HG02973 (cell line): ENCODE data around the gene RRAS.
A peak's percentile ranks its signal among the peaks of the same experiment; 100 is the strongest.

Source experiments
- ATAC-seq: cut with Tn5 transposase; IDR thresholded peaks from one replicate; pipeline ENCODE4 v1.9.1; 2021; ENCODE audit warnings: moderate library complexity; ENCODE audit not compliant: unreplicated experiment

Gene RRAS

GRCh38 chr19:49640113-49640898 lies at the start of gene RRAS:
Gene RRAS (minus strand): TSS chr19:49640143. CDS start chr19:49640098, 45 bp downstream.
- peak; percentile 47 for ATAC-seq

DNA sequence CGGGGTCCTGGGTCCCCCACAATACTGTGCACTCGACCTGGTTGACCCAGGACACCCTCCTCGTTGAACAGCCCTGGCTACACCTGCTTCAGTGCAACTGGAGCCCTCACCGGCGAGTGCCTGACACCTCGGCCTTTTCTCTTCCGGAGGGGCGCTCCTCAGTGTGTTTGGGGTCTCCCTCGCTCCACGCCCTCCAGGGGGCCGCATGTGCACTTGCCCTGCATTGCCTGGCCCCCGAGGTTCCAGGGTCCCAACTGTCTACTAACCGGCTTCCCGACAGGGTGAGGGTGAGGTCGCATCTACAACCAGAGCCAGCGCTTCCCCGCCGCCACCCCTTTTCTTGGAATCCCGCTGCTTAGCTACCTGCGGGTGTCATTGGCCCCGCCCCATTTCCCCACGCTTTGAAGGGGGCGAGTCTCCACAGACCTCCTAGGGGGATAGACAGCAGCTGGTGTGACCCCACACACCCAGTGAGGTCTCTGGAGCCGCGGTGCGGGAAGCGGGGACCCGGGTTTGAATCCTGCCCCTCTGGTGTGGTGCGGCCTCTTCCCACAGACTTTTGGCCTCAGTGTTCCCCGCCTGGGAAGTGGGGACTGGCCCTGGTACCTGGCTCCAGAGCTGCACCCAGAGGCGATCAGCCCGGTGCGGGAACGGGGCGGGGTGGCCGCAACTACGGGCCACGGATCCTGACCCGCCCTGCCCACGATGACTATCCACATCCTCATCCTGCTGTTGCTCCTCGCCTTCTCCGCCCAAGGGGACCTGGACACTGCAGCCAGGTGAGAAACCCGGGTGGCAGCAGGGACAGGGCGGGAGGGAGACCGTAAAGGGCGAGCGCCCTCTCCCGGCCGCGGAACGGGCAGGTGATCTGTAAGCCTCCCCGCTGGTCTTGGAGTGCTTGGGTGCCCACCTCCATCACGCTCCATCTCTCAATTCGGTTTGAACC lies 49.5 kb upstream of the RRAS start, which contains the start of gene ADM5:
ADM5 (plus strand) TSS at position 462 of the 946 bp plus-strand sequence; CDS start at position 706, 244 bp downstream.
- no peak for ATAC-seq

DNA sequence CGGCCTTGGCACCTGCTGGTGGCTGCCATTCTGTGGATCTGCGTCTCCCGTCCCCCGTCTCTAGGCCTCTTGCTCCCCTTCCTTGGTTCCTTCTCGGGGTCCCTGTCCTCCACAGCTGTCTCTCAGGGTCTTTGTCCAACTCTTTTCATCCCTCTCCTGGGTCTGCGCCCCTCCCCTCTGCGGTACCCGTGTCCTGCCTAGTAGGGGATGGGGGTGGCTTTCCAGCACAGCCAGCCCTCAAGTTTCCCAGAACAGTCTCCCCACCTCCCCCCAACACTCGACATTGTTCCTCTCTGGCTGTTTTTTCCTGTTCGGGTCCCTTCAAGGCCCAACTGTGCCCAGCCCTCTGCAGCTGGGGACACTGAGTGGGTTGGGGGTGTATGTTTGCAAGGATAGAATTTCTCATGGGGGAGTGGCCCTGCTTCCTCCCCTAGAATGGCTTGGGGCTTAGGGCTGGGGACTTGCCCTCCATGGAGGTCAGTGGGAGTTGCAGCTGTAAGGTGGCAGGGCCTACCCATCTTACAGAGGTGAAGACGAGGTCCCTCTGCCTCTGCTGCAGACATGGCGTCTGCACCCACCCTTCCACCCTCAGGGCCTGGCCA lies 48.7 kb upstream of the RRAS start:
- ATAC-seq = no peak

DNA sequence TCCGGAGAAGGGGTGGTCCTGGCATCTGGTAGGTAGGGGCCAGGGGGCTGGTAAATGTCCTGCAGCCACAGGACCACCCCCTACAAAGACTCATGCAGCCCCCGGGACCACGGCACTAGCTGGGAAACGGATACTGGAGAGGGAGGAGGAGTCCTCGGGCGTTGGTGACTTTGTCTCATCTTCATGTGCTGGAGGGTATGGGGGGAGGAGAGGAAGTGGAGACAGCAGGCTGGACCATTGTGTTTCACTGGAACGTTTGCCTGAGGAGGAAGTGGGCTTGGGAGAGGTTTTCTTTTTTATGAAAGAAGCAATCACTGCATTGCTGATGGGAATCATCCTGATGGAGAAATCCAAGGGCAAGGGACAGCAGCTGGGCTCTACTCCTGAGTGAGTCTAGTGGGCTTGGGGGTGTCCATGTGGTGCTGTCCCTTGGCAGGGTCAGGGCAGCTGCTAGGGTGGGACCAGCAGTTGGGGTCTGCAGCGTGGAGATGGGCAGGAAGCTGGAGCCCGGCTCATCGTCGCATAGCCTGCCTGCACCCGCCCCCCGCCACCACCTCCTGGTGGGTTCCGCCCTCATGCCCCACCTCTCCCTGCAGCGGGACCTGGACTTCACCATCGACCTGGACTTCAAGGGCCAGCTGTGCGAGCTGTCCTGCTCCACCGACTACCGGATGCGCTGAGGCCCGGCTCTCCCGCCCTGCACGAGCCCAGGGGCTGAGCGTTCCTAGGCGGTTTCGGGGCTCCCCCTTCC lies 47.8 kb upstream of the RRAS start:
- ATAC-seq = no peak

DNA sequence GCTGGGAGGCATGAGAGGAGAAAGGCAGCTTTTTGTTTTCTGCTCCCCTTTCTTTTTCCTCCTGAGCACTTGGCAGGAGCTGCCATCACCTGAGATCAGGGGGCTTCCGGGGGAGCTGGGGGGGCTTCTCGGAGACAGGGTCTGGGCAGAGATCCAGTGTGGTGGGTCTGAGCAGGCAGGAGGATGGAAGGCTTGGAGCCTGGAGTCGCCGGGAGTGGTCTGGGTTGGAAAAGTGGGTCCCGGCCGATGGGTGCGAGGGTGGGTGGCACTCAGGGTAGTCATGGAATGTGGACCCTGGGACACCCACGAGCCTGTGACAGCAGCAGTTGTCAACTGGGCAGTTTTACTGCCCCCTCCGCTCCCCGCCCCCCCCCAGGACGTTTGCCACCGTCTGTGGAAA lies 47.2 kb upstream of the RRAS start:
- no peak for ATAC-seq

- no peak for ATAC-seq
Measured at GRCh38 chr19:49686503-49687088, 46.7 kb upstream of the RRAS start.

DNA sequence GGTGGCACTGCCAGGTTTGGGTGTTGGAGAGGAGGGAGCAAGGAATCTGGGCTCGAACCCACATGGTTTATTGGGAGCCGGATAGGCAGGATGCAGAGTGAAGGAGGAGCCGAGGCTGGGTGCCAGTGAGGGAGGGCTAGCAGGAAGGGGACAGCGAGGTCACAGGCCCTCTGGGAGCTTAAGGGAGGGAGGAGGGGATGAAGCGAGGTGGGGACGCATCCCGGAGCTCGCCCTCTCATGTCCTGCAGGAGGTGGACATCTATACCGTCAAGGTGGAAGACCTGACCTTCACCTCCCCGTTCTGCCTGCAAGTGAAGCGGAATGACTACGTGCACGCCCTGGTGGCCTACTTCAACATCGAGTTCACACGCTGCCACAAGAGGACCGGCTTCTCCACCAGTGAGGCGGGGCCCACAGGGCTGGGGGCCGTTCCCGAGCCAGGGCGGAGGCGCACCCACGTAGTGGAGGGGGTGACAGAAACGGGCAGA lies 45.9 kb upstream of the RRAS start:
- ATAC-seq = no peak

- no peak for ATAC-seq
Measured at GRCh38 chr19:49684983-49685553, 45.1 kb upstream of the RRAS start.

DNA sequence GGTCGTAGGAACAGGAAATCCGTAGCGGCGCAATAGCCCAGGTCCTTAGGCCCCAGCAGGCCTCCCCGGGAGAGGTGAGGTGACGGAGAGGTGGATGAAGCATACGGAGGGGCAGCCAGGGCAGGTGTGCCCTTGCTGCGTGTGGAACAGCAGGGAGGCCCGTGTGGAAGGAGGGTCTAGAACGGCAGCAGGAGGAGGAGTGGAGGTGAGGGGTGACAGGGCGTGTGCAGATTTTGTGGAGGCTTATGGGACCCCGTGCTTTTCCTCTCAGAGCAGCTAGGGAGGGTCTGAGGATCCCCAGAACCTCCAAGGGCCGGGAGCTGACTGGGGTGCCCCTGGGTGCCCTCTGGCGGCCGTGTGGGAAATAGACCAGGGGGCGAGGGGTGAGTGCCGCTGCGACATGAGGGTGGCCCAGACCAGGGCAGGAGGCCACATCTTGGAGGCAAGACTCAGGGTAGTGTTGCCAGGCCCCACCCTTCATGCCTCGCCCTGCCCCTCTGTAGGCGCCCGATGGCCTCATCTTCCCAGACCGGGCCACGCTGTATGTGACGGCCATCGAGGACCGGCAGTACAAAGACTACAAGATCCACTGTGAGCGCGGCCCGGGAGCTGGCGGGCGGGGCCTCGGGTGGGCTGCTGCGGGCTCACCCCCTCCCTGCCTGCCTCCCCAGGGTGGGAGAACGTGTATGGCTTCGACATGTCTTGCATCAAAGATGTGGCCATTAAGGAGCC lies 44.5 kb upstream of the RRAS start:
- no peak for ATAC-seq

DNA sequence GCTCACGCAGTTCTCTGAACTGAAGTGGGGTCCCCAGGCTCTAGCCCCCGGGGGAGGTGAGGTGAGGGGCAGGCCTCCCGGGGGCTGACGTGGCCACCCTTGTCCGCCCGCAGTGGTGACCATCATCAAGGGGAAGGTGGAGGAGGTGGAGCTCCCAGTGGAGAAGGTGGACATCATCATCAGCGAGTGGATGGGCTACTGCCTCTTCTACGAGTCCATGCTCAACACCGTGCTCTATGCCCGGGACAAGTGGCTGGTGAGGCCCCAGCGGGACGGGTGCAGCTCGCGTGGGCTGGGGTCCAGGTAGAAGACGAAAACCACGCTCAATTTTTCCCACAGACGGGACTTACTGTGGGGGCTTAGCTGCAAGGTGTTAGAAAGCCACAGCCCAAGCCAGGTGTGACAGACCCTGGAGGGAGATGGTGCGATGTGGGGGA lies 43.9 kb upstream of the RRAS start:
- ATAC-seq = no peak

- ATAC-seq = no peak
Measured at GRCh38 chr19:49682274-49682673, 42.3 kb upstream of the RRAS start.

DNA sequence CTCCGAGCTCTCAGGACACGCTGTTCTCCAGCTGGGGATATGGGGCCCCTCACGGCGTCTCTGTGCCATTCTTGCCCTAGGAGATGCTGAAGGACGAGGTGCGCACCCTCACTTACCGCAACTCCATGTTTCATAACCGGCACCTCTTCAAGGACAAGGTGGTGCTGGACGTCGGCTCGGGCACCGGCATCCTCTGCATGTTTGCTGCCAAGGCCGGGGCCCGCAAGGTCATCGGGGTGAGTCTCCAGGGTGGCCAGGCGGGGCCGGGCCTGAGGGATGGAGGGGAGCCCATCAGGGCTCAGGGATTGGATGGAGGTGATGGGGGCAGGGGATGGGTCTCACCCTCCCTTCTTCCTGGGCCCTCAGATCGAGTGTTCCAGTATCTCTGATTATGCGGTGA lies 41.9 kb upstream of the RRAS start:
- ATAC-seq = no peak

DNA sequence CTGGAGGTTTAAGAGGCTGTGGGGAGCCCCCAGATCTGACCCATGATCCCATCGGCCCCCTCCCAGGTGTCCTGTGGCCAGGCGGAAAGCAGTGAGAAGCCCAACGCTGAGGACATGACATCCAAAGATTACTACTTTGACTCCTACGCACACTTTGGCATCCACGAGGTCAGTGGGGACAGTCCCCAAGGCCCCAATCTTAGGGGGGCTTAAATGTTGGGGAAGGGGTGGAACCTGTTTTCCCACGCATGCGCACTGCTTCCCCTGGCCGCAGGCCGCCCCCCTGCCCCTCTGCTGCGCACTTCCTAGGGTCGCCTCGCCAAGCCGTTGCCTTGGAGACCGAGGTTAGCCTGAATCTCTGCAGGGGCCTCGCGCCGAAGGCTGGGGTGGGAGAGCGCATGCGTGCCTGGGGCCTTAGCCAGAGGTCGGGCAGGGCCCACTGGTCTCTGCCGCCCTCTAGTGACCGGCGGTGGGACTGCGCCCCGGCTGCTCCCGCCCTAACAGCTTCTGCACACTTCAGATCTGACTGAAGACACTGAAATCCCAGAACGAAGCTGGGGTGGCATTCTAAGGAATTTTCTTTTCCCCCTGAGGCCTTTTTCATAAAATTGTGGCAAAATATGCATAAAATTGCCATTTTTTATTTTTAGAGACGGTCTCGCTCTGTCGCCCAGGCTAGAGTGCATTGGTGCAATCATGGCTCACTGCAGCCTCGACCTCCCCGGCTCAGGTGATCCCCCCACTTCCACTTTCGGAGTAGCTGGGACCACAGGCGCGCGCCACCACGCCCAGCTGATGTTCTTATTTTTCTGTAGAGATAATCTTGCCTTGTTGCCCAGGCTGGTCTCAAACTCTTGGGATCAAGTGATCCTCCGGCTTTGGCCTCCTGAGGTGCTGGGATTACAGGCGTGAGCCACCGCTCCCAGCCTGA lies 40.7 kb upstream of the RRAS start:
- ATAC-seq = no peak

DNA sequence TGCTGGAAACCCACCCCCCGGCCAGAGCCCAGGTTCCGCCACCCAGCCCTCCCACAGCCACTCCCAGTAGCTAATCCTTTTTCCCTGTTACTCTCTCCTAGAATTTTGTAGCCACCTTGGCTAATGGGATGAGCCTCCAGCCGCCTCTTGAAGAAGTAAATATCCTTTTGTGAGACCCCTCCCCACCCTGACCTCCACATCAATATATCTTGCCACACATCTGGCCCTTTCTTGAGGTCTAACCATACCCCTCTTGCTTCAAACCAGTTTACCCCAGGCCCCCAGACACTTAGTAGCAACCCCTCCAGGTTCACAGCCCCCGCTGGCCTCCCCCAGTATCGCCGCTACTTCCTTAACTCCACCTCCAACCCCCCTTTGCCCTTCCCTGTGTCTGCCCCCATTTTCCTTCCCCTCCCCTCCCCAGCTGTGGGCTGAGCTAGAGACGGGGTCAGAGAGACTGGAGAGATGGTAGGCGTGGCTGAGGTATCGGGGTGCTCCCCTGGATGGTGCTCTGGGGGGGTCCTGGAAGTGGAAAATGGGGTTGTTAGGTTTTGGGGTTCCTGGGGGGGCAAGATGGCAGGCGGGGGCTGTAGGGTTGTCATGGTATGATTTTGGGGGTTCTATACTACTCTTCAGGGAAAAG lies 39.9 kb upstream of the RRAS start:
- ATAC-seq = no peak

- ATAC-seq = no peak
Measured at GRCh38 chr19:49678985-49679770, 39.2 kb upstream of the RRAS start.

- ATAC-seq = no peak
Measured at GRCh38 chr19:49677901-49678674, 38.1 kb upstream of the RRAS start.
